OCI-LY1 (cell line): ENCODE measurements around the gene CLSTN2.

ENCODE experiments used
- H2AFZ ChIP-seq: fragments of 200-600 bp; sonication (generic), shearing (Covaris generic); 2 replicates; pipeline ENCODE4 v1.6.0; 2014; ENCODE audit warnings: antibody characterized with exemption, mild to moderate bottlenecking, low read length
- H3F3A ChIP-seq: fragments of 200-600 bp; sonication (generic), shearing (Covaris generic); 2 replicates; pipeline ENCODE4 v1.6.0; 2014; ENCODE audit warnings: mild to moderate bottlenecking, antibody characterized with exemption, low read length, moderate library complexity; ENCODE audit not compliant: insufficient read depth
- H3K27ac ChIP-seq: fragments of 200-600 bp; sonication (generic); 2 replicates; pipeline ENCODE4 v1.5.1; 2014; ENCODE audit warnings: low read length, mixed run types, mild to moderate bottlenecking, low read depth; ENCODE audit not compliant: poor library complexity, severe bottlenecking
- H3K27me3 ChIP-seq: fragments of 200-600 bp; sonication (generic); 2 replicates; pipeline ENCODE4 v1.6.0; 2014; ENCODE audit warnings: antibody characterized with exemption, mild to moderate bottlenecking, low read length, moderate library complexity; ENCODE audit not compliant: insufficient read depth
- H3K36me3 ChIP-seq: fragments of 200-600 bp; sonication (generic); 2 replicates; pipeline ENCODE4 v1.6.1; 2014; ENCODE audit warnings: mild to moderate bottlenecking, antibody characterized with exemption, low read length, moderate library complexity, mixed read lengths; ENCODE audit not compliant: insufficient read depth
- H3K4me1 ChIP-seq: fragments of 200-600 bp; sonication (generic); 2 replicates; pipeline ENCODE4 v1.5.1; 2014; ENCODE audit warnings: mild to moderate bottlenecking, low read length, moderate library complexity; ENCODE audit not compliant: insufficient read depth, severe bottlenecking
- H3K4me2 ChIP-seq: fragments of 200-600 bp; sonication (generic), shearing (Covaris generic); 2 replicates; pipeline ENCODE4 v1.6.1; 2014; ENCODE audit warnings: low read length
- H3K4me3 ChIP-seq: fragments of 200-600 bp; sonication (generic); 2 replicates; pipeline ENCODE4 v1.5.1; 2014; ENCODE audit warnings: low read length, low read depth, mild to moderate bottlenecking, mixed read lengths; ENCODE audit not compliant: poor library complexity, severe bottlenecking
- H3K79me2 ChIP-seq: fragments of 200-600 bp; shearing (Covaris generic); 2 replicates; pipeline ENCODE4 v1.6.1; 2016; ENCODE audit warnings: mixed run types, low read length, mixed read lengths; ENCODE audit not compliant: insufficient read depth
- H3K9ac ChIP-seq: fragments of 200-600 bp; sonication (generic), shearing (Covaris generic); 2 replicates; pipeline ENCODE4 v1.6.1; 2014; ENCODE audit warnings: mild to moderate bottlenecking, low read length, mixed read lengths
- H3K9me2 ChIP-seq: fragments of 200-600 bp; sonication (generic), shearing (Covaris generic); 2 replicates; pipeline ENCODE4 v1.6.1; 2014; ENCODE audit warnings: low read depth, mild to moderate bottlenecking, low read length, mixed read lengths
- H3K9me3 ChIP-seq: fragments of 200-600 bp; shearing (Covaris generic); 2 replicates; pipeline ENCODE4 v1.6.1; 2014; ENCODE audit warnings: low read length, mixed read lengths
- H4K20me1 ChIP-seq: fragments of 200-600 bp; sonication (generic), shearing (Covaris generic); 2 replicates; pipeline ENCODE4 v1.6.0; 2016; ENCODE audit warnings: mild to moderate bottlenecking, low read length; ENCODE audit not compliant: insufficient read depth
- CTCF ChIP-seq: fragments of 200-600 bp; sonication (generic), shearing (Covaris generic); IDR thresholded peaks from 2 replicates; pipeline ENCODE4 v1.5.1; 2017; ENCODE audit warnings: mild to moderate bottlenecking, antibody characterized with exemption, low read length, moderate library complexity, mixed read lengths
- EZH2 ChIP-seq: fragments of 200-600 bp; sonication (generic), shearing (Covaris generic); IDR thresholded peaks from 2 replicates; pipeline ENCODE4 v1.8.0; 2017; ENCODE audit warnings: borderline replicate concordance, mixed run types, mild to moderate bottlenecking, antibody characterized with exemption, low read length, moderate library complexity, mixed read lengths

Gene CLSTN2

GRCh38 chr3:140396110-140396509, 461.1 kb downstream of the CLSTN2 start:
- no peaks in the 10 kb centered on the region for H3K79me2 ChIP-seq
- H3K4me1 ChIP-seq: no peaks in the 10 kb centered on the region
- no peaks in the 10 kb centered on the region for H3K9me3 ChIP-seq
- H3F3A ChIP-seq: no peaks in the 10 kb centered on the region
- H3K4me3 ChIP-seq: no peak overlapping the region
- H3K4me2 ChIP-seq: no peak overlapping the region
- TF ChIP-seq EZH2: no peak
- TF ChIP-seq CTCF: no peak
- H2AFZ ChIP-seq: no peak overlapping the region
- H3K36me3 ChIP-seq: no peaks in the 10 kb centered on the region
- no peaks in the 10 kb centered on the region for H4K20me1 ChIP-seq
- no peak overlapping the region for H3K9ac ChIP-seq
- no peak overlapping the region for H3K27ac ChIP-seq
- no peaks in the 10 kb centered on the region for H3K27me3 ChIP-seq
- H3K9me2 ChIP-seq: no peaks in the 10 kb centered on the region

GRCh38 chr3:140397847-140398246, 462.9 kb downstream of the CLSTN2 start:
- Histone ChIP-seq H2AFZ (no peak overlapping the region), H3K27me3 (no peaks in the 10 kb centered on the region), H3K9ac (no peak overlapping the region), H3F3A (no peaks in the 10 kb centered on the region), H3K9me3 (no peaks in the 10 kb centered on the region), H3K4me3 (no peak overlapping the region), H3K4me1 (no peaks in the 10 kb centered on the region), H3K79me2 (no peaks in the 10 kb centered on the region), H4K20me1 (no peaks in the 10 kb centered on the region), H3K4me2 (no peak overlapping the region), H3K9me2 (no peaks in the 10 kb centered on the region), H3K27ac (no peak overlapping the region), H3K36me3 (no peaks in the 10 kb centered on the region)
- TF ChIP-seq CTCF: no peak
- TF ChIP-seq EZH2: no peak

- H3K9ac ChIP-seq: no peak overlapping the region
- no peaks in the 10 kb centered on the region for H3K4me1 ChIP-seq
- no peaks in the 10 kb centered on the region for H3K9me3 ChIP-seq
- H3K79me2 ChIP-seq: no peaks in the 10 kb centered on the region
- TF ChIP-seq CTCF: no peak
- TF ChIP-seq EZH2: no peak
- H3K27ac ChIP-seq: no peak overlapping the region
- H3K36me3 ChIP-seq: no peaks in the 10 kb centered on the region
- H4K20me1 ChIP-seq: no peaks in the 10 kb centered on the region
- no peaks in the 10 kb centered on the region for H3F3A ChIP-seq
- H3K9me2 ChIP-seq: no peaks in the 10 kb centered on the region
- H3K4me2 ChIP-seq: no peak overlapping the region
- H2AFZ ChIP-seq: no peak overlapping the region
- no peak overlapping the region for H3K4me3 ChIP-seq
- H3K27me3 ChIP-seq: no peaks in the 10 kb centered on the region
Observed at GRCh38 chr3:140398387-140398786, 463.4 kb downstream of the CLSTN2 start.
